ENCODE measurements around the gene RIC3.

Gene RIC3

GRCh38 chr11:8126649-8127289 lies 42.1 kb downstream of the RIC3 start:
- no peak overlapping the region for H2AK5ac ChIP-seq (ENCODE audit: low read length, severe bottlenecking)
- no peak for DNase-seq
- H2BK15ac ChIP-seq (ENCODE audit: low read depth, poor library complexity, severe bottlenecking): no peak overlapping the region
- H3K14ac ChIP-seq (ENCODE audit: low read length in 2 of 2): no peak overlapping the region
- no peak overlapping the region for H3K27ac ChIP-seq (ENCODE audit: low read length, poor library complexity, severe bottlenecking)
- no peak overlapping the region for H2AFZ ChIP-seq (ENCODE audit: low read depth, low read length)
- no peaks in the 10 kb centered on the region for H3K36me3 ChIP-seq (ENCODE audit: control insufficient read depth in 1 of 2, insufficient read depth in 2 of 2, low read depth in 1 of 2, low read length in 2 of 2)
- H3K23ac ChIP-seq (ENCODE audit: low read length in 2 of 2): no peak overlapping the region
- H3K4me2 ChIP-seq (ENCODE audit: low read length, poor library complexity, severe bottlenecking): no peak overlapping the region
- H2BK120ac ChIP-seq (ENCODE audit: low read depth, low read length): no peak overlapping the region
- WGBS: 76% methylated on average over 8 of the region's 8 CpGs
- H3K4me1 ChIP-seq (ENCODE audit: control insufficient read depth, insufficient read depth, low read depth, low read length): no peaks in the 10 kb centered on the region
- H4K91ac ChIP-seq (ENCODE audit: low read length): no peak overlapping the region
- H3K9ac ChIP-seq (ENCODE audit: low read length): no peak overlapping the region
- peaks cover 3 to 17% of the 10 kb centered on the region in 2 experiments for H3K27me3 ChIP-seq (ENCODE audit: control insufficient read depth in 1 of 2, insufficient read depth in 1 of 2, low read length in 2 of 2)
- no peak overlapping the region for H2BK12ac ChIP-seq (ENCODE audit: low read length in 2 of 2)
- no peak overlapping the region for H2BK5ac ChIP-seq (ENCODE audit: low read depth, low read length, poor library complexity, severe bottlenecking)
- no peak overlapping the region for H4K8ac ChIP-seq (ENCODE audit: low read length)
- no peak overlapping the region for H3K4me3 ChIP-seq (ENCODE audit: insufficient read depth in 1 of 2, low read depth in 1 of 2, low read length in 2 of 2)
- H3K4ac ChIP-seq (ENCODE audit: low read depth in 1 of 2, low read length in 2 of 2): no peak overlapping the region
- no peaks in the 10 kb centered on the region for H3K9me3 ChIP-seq (ENCODE audit: control insufficient read depth, low read length)
- no peak overlapping the region for H3K18ac ChIP-seq (ENCODE audit: low read depth in 1 of 2, low read length in 2 of 2)
- no peaks in the 10 kb centered on the region for H3K79me1 ChIP-seq (replicated peaks; ENCODE audit: low read length, poor library complexity, severe bottlenecking)

GRCh38 chr11:8122173-8122764 lies 46.6 kb downstream of the RIC3 start:
- no peaks in the 10 kb centered on the region for H3K79me1 ChIP-seq (replicated peaks; ENCODE audit: low read length, poor library complexity, severe bottlenecking)
- H2BK5ac ChIP-seq (ENCODE audit: low read depth, low read length, poor library complexity, severe bottlenecking): no peak overlapping the region
- no peak overlapping the region for H3K9ac ChIP-seq (ENCODE audit: low read length)
- H3K23ac ChIP-seq (ENCODE audit: low read length in 2 of 2): no peak overlapping the region
- DNase-seq: no peak
- H2AK5ac ChIP-seq (ENCODE audit: low read length, severe bottlenecking): no peak overlapping the region
- no peak overlapping the region for H2BK15ac ChIP-seq (ENCODE audit: low read depth, poor library complexity, severe bottlenecking)
- no peak overlapping the region for H3K14ac ChIP-seq (ENCODE audit: low read length in 2 of 2)
- no CpG with 5 or more reads among the region's 1 CpG for WGBS
- no peak overlapping the region for H3K27ac ChIP-seq (ENCODE audit: low read length, poor library complexity, severe bottlenecking)
- no peak overlapping the region for H2AFZ ChIP-seq (ENCODE audit: low read depth, low read length)
- H2BK12ac ChIP-seq (ENCODE audit: low read length in 2 of 2): no peak overlapping the region
- no peaks in the 10 kb centered on the region for H3K36me3 ChIP-seq (ENCODE audit: control insufficient read depth in 1 of 2, insufficient read depth in 2 of 2, low read depth in 1 of 2, low read length in 2 of 2)
- no peak overlapping the region for H3K4ac ChIP-seq (ENCODE audit: low read depth in 1 of 2, low read length in 2 of 2)
- H2BK120ac ChIP-seq (ENCODE audit: low read depth, low read length): no peak overlapping the region
- H3K4me2 ChIP-seq (ENCODE audit: low read length, poor library complexity, severe bottlenecking): no peak overlapping the region
- H3K9me3 ChIP-seq (ENCODE audit: control insufficient read depth, low read length): no peaks in the 10 kb centered on the region
- peaks cover 0 to 12% of the 10 kb centered on the region in 2 experiments for H3K27me3 ChIP-seq (ENCODE audit: control insufficient read depth in 1 of 2, insufficient read depth in 1 of 2, low read length in 2 of 2)
- H4K8ac ChIP-seq (ENCODE audit: low read length): no peak overlapping the region
- H3K4me1 ChIP-seq (ENCODE audit: control insufficient read depth, insufficient read depth, low read depth, low read length): no peaks in the 10 kb centered on the region
- H4K91ac ChIP-seq (ENCODE audit: low read length): no peak overlapping the region
- H3K4me3 ChIP-seq (ENCODE audit: insufficient read depth in 1 of 2, low read depth in 1 of 2, low read length in 2 of 2): no peak overlapping the region
- H3K18ac ChIP-seq (ENCODE audit: low read depth in 1 of 2, low read length in 2 of 2): no peak overlapping the region

GRCh38 chr11:8111636-8112035 lies 57.2 kb downstream of the RIC3 start:
- peaks cover 7% of the 10 kb centered on the region for H3K9me3 ChIP-seq (ENCODE audit: control insufficient read depth, low read length)
- H2AFZ ChIP-seq (ENCODE audit: low read depth, low read length): no peak overlapping the region
- H3K18ac ChIP-seq (ENCODE audit: low read depth in 1 of 2, low read length in 2 of 2): no peak overlapping the region
- H2BK12ac ChIP-seq (ENCODE audit: low read length in 2 of 2): no peak overlapping the region
- no peak overlapping the region for H3K9ac ChIP-seq (ENCODE audit: low read length)
- no peak overlapping the region for H4K91ac ChIP-seq (ENCODE audit: low read length)
- no peak overlapping the region for H3K4ac ChIP-seq (ENCODE audit: low read depth in 1 of 2, low read length in 2 of 2)
- peaks cover 0 to 19% of the 10 kb centered on the region in 2 experiments for H3K36me3 ChIP-seq (ENCODE audit: control insufficient read depth in 1 of 2, insufficient read depth in 2 of 2, low read depth in 1 of 2, low read length in 2 of 2)
- H3K27me3 ChIP-seq (ENCODE audit: control insufficient read depth in 1 of 2, insufficient read depth in 1 of 2, low read length in 2 of 2): peaks cover 0 to 9% of the 10 kb centered on the region in 2 experiments
- no peak overlapping the region for H3K4me3 ChIP-seq (ENCODE audit: insufficient read depth in 1 of 2, low read depth in 1 of 2, low read length in 2 of 2)
- no peak overlapping the region for H3K23ac ChIP-seq (ENCODE audit: low read length in 2 of 2)
- H2BK15ac ChIP-seq (ENCODE audit: low read depth, poor library complexity, severe bottlenecking): no peak overlapping the region
- no peak for DNase-seq
- H3K4me2 ChIP-seq (ENCODE audit: low read length, poor library complexity, severe bottlenecking): no peak overlapping the region
- H3K79me1 ChIP-seq (replicated peaks; ENCODE audit: low read length, poor library complexity, severe bottlenecking): no peaks in the 10 kb centered on the region
- H2AK5ac ChIP-seq (ENCODE audit: low read length, severe bottlenecking): no peak overlapping the region
- no peak overlapping the region for H3K14ac ChIP-seq (ENCODE audit: low read length in 2 of 2)
- no peak overlapping the region for H2BK120ac ChIP-seq (ENCODE audit: low read depth, low read length)
- H2BK5ac ChIP-seq (ENCODE audit: low read depth, low read length, poor library complexity, severe bottlenecking): no peak overlapping the region
- WGBS: 95% methylated on average over 7 of the region's 8 CpGs
- H4K8ac ChIP-seq (ENCODE audit: low read length): no peak overlapping the region
- no peaks in the 10 kb centered on the region for H3K4me1 ChIP-seq (ENCODE audit: control insufficient read depth, insufficient read depth, low read depth, low read length)
- H3K27ac ChIP-seq (ENCODE audit: low read length, poor library complexity, severe bottlenecking): no peak overlapping the region

GRCh38 chr11:8110396-8110795 lies 58.4 kb downstream of the RIC3 start:
- H2BK15ac ChIP-seq (ENCODE audit: low read depth, poor library complexity, severe bottlenecking): no peak overlapping the region
- H3K27ac ChIP-seq (ENCODE audit: low read length, poor library complexity, severe bottlenecking): no peak overlapping the region
- H3K4me2 ChIP-seq (ENCODE audit: low read length, poor library complexity, severe bottlenecking): no peak overlapping the region
- WGBS: 96% methylated on average over 4 of the region's 4 CpGs
- H2AFZ ChIP-seq (ENCODE audit: low read depth, low read length): no peak overlapping the region
- H2BK5ac ChIP-seq (ENCODE audit: low read depth, low read length, poor library complexity, severe bottlenecking): no peak overlapping the region
- H3K27me3 ChIP-seq (ENCODE audit: control insufficient read depth in 1 of 2, insufficient read depth in 1 of 2, low read length in 2 of 2): peaks cover 0 to 9% of the 10 kb centered on the region in 2 experiments
- H4K8ac ChIP-seq (ENCODE audit: low read length): no peak overlapping the region
- H3K9me3 ChIP-seq (ENCODE audit: control insufficient read depth, low read length): peaks cover 7% of the 10 kb centered on the region
- H3K23ac ChIP-seq (ENCODE audit: low read length in 2 of 2): no peak overlapping the region
- no peaks in the 10 kb centered on the region for H3K4me1 ChIP-seq (ENCODE audit: control insufficient read depth, insufficient read depth, low read depth, low read length)
- H2AK5ac ChIP-seq (ENCODE audit: low read length, severe bottlenecking): no peak overlapping the region
- no peak overlapping the region for H3K4me3 ChIP-seq (ENCODE audit: insufficient read depth in 1 of 2, low read depth in 1 of 2, low read length in 2 of 2)
- no peak overlapping the region for H3K14ac ChIP-seq (ENCODE audit: low read length in 2 of 2)
- H3K79me1 ChIP-seq (replicated peaks; ENCODE audit: low read length, poor library complexity, severe bottlenecking): no peaks in the 10 kb centered on the region
- no peak overlapping the region for H3K4ac ChIP-seq (ENCODE audit: low read depth in 1 of 2, low read length in 2 of 2)
- H3K18ac ChIP-seq (ENCODE audit: low read depth in 1 of 2, low read length in 2 of 2): no peak overlapping the region
- H2BK12ac ChIP-seq (ENCODE audit: low read length in 2 of 2): no peak overlapping the region
- H4K91ac ChIP-seq (ENCODE audit: low read length): no peak overlapping the region
- H2BK120ac ChIP-seq (ENCODE audit: low read depth, low read length): no peak overlapping the region
- DNase-seq: no peak
- H3K9ac ChIP-seq (ENCODE audit: low read length): no peak overlapping the region
- H3K36me3 ChIP-seq (ENCODE audit: control insufficient read depth in 1 of 2, insufficient read depth in 2 of 2, low read depth in 1 of 2, low read length in 2 of 2): peaks cover 0 to 32% of the 10 kb centered on the region in 2 experiments

All from mesenchymal stem cell (in vitro differentiated cells and primary cell).